GM12865 (cell line): ENCODE measurements around the gene TCEAL6.
"Not testable (repeated sequence)": the region's sequence is repeated elsewhere in the genome, so short reads cannot be mapped to it uniquely, and the experiment has no call there.

Experiments used
- DNase-seq: peaks from one replicate; pipeline ENCODE4 v3.0.0; 2010; ENCODE audit warnings: low read depth
- H3K4me3 ChIP-seq: 2 replicates; pipeline ENCODE4 v1.5.1; 2011; ENCODE audit warnings: mild to moderate bottlenecking, low read depth, low read length, control low read depth
- TF ChIP-seq, protein P1 (sequence below): IDR thresholded peaks from 2 replicates; pipeline ENCODE4 v1.5.1; 2011; ENCODE audit warnings: low read length, control low read depth, low read depth, inconsistent platforms; ENCODE audit not compliant: insufficient read depth; ENCODE audit errors: missing control alignments

Gene TCEAL6

DNA sequence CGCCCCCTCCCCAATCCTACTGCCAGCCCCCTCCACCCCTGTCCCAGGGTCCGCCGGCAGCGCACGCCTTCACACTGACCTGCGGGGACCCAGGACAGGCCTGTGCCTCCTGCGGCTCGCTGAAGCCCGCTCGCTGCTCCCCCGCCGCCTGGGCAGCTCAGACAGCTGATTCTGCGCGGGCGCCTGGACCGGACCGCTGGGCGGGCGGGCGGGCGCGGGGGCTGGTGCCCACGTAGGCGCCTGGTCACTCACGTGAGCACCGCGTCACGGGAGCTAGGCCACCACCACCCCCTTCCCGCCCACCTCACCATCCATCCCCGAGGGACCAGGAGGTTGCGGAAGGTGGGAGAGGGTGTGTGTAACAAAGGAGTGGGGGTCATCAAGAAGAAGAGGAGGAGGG, at the start of gene TCEAL6:
Gene TCEAL6 (minus strand): TSS at position 208 of the 400 bp plus-strand sequence.
- H3K4me3 ChIP-seq, DNase-seq: not testable (repeated sequence)

GRCh38 chrX:102185967-102186720, 43.9 kb upstream of the TCEAL6 start:
- no peak for DNase-seq
- no peak overlapping the region for H3K4me3 ChIP-seq
- TF ChIP-seq, protein P1, sequence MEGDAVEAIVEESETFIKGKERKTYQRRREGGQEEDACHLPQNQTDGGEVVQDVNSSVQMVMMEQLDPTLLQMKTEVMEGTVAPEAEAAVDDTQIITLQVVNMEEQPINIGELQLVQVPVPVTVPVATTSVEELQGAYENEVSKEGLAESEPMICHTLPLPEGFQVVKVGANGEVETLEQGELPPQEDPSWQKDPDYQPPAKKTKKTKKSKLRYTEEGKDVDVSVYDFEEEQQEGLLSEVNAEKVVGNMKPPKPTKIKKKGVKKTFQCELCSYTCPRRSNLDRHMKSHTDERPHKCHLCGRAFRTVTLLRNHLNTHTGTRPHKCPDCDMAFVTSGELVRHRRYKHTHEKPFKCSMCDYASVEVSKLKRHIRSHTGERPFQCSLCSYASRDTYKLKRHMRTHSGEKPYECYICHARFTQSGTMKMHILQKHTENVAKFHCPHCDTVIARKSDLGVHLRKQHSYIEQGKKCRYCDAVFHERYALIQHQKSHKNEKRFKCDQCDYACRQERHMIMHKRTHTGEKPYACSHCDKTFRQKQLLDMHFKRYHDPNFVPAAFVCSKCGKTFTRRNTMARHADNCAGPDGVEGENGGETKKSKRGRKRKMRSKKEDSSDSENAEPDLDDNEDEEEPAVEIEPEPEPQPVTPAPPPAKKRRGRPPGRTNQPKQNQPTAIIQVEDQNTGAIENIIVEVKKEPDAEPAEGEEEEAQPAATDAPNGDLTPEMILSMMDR, result no peak

GRCh38 chrX:102155806-102156179, 13.5 kb upstream of the TCEAL6 start, which contains the start of gene BEX5:
Gene BEX5, minus strand, starts transcription at chrX:102155977. Its CDS starts 1,712 bp downstream, at chrX:102154265.
- H3K4me3 ChIP-seq, result peak within 1 kb of the TSS; percentile 47
- DNase-seq, result peak; percentile 42

GRCh38 chrX:102154900-102155805, 12.9 kb upstream of the TCEAL6 start:
- TF ChIP-seq, protein P1, result no peak
- H3K4me3 ChIP-seq, result peak overlapping the region; percentile 47
- DNase-seq, result peak; percentile 2

More at GRCh38 chrX:102155806-102156179, 13.5 kb upstream of the TCEAL6 start, which contains the start of gene BEX5:
- TF ChIP-seq, protein P1, result no peak

- TF ChIP-seq, protein P1, result no peak
- no peak overlapping the region for H3K4me3 ChIP-seq
- no peak for DNase-seq
Measured at GRCh38 chrX:102154218-102154860, 12.1 kb upstream of the TCEAL6 start.

- not testable (repeated sequence) for DNase-seq, H3K4me3 ChIP-seq
Measured at GRCh38 chrX:102141631-102142030, 650 bp downstream of the TCEAL6 start.

- DNase-seq, H3K4me3 ChIP-seq: not testable (repeated sequence)
Measured at GRCh38 chrX:102140876-102141275, 1.4 kb downstream of the TCEAL6 start.

DNA sequence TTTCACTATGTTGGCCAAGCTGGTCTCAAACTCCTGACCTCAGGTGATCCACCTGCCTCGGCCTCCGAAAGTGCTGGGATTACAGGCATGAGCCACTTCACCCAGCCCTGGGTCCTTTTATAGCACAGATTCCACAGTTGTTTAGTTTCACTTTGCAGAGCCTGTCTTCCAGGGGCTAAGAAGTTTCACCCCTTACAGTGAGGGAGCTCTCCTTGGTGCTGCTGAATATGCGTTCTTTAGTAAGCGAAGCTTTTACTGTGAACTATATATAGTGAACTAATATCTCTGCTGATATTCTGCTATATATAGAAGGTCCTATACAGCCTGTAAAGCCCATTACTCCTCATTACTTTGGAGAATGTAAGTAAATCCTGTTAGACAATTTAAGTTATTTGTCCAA, 4.2 kb downstream of the TCEAL6 start:
- DNase-seq, result no peak
- H3K4me3 ChIP-seq, result no peak overlapping the region
- TF ChIP-seq, protein P1, result no peak
